ENCODE results near the gene ALDH1A3. TPM values are rescaled to one million over a fixed set of nuclear protein-coding genes. Genes with fewer than 3 reads are reported as not detected.

The ALDH1A3 gene
- total RNA-seq, 1 experiment from 2014 or later = 248 TPM

DNA sequence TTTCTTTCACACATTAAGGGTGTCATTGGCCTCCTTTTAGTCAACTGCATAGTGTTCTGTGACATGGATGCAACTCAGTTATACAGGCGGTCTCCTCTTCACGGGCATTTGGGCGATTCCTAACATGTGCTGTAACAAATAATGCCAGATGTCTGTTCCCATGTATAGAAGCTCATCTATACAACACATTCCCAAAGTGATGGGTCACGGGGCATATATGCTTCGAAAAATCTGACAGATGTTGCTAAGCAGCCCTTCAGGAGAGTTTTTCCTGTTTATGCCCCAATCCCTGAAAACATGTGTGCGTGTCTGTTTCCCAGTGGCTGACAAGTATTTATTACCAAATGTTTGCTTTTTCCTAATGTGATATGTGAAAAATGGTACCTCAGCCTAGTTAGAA lies 65.4 kb downstream of the ALDH1A3 start (continued):
- TF ChIP-seq, protein P1, sequence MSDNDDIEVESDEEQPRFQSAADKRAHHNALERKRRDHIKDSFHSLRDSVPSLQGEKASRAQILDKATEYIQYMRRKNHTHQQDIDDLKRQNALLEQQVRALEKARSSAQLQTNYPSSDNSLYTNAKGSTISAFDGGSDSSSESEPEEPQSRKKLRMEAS (IDR thresholded peaks at IDR 0.05) = no peak
- TF ChIP-seq TCF7L2 (IDR thresholded peaks at IDR 0.05; ENCODE audit: borderline replicate concordance, extremely low read depth, insufficient read depth, insufficient read length) = no peak
- no peak for TF ChIP-seq CTCF (IDR thresholded peaks at IDR 0.05 in 2 of 3, conservative IDR thresholded peaks at IDR 0.05 in 1 of 3; ENCODE audit: borderline replicate concordance in 1 of 3, insufficient read depth in 1 of 3, low read depth in 2 of 3, low read length in 2 of 3)

GRCh38 chr15:100947760-100948429 lies 68.3 kb downstream of the ALDH1A3 start:
- ChIA-PET POLR2A (no interaction called here), CTCF (no interaction called here), RAD21 (ENCODE audit: low non-redundant PET in 1 of 2, low total read pairs in 2 of 2, uncharacterized antibody in 2 of 2, unreplicated experiment in 2 of 2) (no interaction called here)
- Histone ChIP-seq H3K79me2 (ENCODE audit: insufficient read depth, low read length) (no peaks in the 10 kb centered on the region), H3K27me3 (ENCODE audit: insufficient read depth, low read length) (no peaks in the 10 kb centered on the region), H3K9ac (ENCODE audit: low read length) (no peak overlapping the region), H3K36me3 (ENCODE audit: control insufficient read depth in 1 of 2, insufficient read depth in 2 of 2, low read length in 2 of 2) (no peaks in the 10 kb centered on the region), H2AFZ (ENCODE audit: low read depth, low read length, poor library complexity, severe bottlenecking) (no peak overlapping the region), H3K4me1 (ENCODE audit: control insufficient read depth in 1 of 2, insufficient read depth in 2 of 2, low read length in 2 of 2) (no peaks in the 10 kb centered on the region), H3K27ac (ENCODE audit: low read depth, low read length) (no peak overlapping the region), H3K4me2 (ENCODE audit: low read length) (no peak overlapping the region), H3K9me3 (ENCODE audit: control insufficient read depth in 1 of 2, insufficient read depth in 1 of 2, low read depth in 1 of 2, low read length in 2 of 2) (no peaks in the 10 kb centered on the region), H3K9me2 (ENCODE audit: insufficient read depth) (no peaks in the 10 kb centered on the region), H4K20me1 (ENCODE audit: insufficient read depth) (no peaks in the 10 kb centered on the region), H3K4me3 (replicated peaks in 1 of 2; ENCODE audit: low read depth in 1 of 2, low read length in 2 of 2) (no peak overlapping the region)
- ATAC-seq = no peak
- BruUV-seq (replicated peaks) = no TSS peak
- intact Hi-C loops (cut with micrococcal nuclease) = no loop called here
- no peak for DNase-seq (ENCODE audit: low read depth, low spot score)
- TF ChIP-seq ZNF274 (IDR thresholded peaks at IDR 0.05; ENCODE audit: low read depth, low read length) = no peak
- TF ChIP-seq EZH2 (IDR thresholded peaks at IDR 0.05) = no peak
- TF ChIP-seq, protein P1 (IDR thresholded peaks at IDR 0.05) = no peak
- no peak for TF ChIP-seq CBX3 (IDR thresholded peaks at IDR 0.05; ENCODE audit: low read depth)
- no peak for TF ChIP-seq SRF (IDR thresholded peaks at IDR 0.05; ENCODE audit: low read depth)
- TF ChIP-seq SIN3A (IDR thresholded peaks at IDR 0.05; ENCODE audit: low read depth) = no peak
- TF ChIP-seq POLR2AphosphoS5 (IDR thresholded peaks at IDR 0.05; ENCODE audit: low read depth, low read length) = no peak
- no peak for TF ChIP-seq FOSL1 (IDR thresholded peaks at IDR 0.05; ENCODE audit: low read depth)
- TF ChIP-seq SP1 (IDR thresholded peaks at IDR 0.05; ENCODE audit: low read depth) = no peak
- TF ChIP-seq, protein P2, sequence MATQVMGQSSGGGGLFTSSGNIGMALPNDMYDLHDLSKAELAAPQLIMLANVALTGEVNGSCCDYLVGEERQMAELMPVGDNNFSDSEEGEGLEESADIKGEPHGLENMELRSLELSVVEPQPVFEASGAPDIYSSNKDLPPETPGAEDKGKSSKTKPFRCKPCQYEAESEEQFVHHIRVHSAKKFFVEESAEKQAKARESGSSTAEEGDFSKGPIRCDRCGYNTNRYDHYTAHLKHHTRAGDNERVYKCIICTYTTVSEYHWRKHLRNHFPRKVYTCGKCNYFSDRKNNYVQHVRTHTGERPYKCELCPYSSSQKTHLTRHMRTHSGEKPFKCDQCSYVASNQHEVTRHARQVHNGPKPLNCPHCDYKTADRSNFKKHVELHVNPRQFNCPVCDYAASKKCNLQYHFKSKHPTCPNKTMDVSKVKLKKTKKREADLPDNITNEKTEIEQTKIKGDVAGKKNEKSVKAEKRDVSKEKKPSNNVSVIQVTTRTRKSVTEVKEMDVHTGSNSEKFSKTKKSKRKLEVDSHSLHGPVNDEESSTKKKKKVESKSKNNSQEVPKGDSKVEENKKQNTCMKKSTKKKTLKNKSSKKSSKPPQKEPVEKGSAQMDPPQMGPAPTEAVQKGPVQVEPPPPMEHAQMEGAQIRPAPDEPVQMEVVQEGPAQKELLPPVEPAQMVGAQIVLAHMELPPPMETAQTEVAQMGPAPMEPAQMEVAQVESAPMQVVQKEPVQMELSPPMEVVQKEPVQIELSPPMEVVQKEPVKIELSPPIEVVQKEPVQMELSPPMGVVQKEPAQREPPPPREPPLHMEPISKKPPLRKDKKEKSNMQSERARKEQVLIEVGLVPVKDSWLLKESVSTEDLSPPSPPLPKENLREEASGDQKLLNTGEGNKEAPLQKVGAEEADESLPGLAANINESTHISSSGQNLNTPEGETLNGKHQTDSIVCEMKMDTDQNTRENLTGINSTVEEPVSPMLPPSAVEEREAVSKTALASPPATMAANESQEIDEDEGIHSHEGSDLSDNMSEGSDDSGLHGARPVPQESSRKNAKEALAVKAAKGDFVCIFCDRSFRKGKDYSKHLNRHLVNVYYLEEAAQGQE (IDR thresholded peaks at IDR 0.05; ENCODE audit: low read depth) = no peak
- TF ChIP-seq, protein P3, sequence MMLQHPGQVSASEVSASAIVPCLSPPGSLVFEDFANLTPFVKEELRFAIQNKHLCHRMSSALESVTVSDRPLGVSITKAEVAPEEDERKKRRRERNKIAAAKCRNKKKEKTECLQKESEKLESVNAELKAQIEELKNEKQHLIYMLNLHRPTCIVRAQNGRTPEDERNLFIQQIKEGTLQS (IDR thresholded peaks at IDR 0.05) = no peak
- TF ChIP-seq CEBPB (IDR thresholded peaks at IDR 0.05; ENCODE audit: low read depth) = no peak
- no peak for TF ChIP-seq CTCF (IDR thresholded peaks at IDR 0.05 in 2 of 3, conservative IDR thresholded peaks at IDR 0.05 in 1 of 3; ENCODE audit: borderline replicate concordance in 1 of 3, insufficient read depth in 1 of 3, low read depth in 2 of 3, low read length in 2 of 3)
- no peak for TF ChIP-seq TCF7L2 (IDR thresholded peaks at IDR 0.05; ENCODE audit: borderline replicate concordance, extremely low read depth, insufficient read depth, insufficient read length)
- no peak for TF ChIP-seq EZH2phosphoT487 (IDR thresholded peaks at IDR 0.05; ENCODE audit: borderline replicate concordance)

All from HCT116 (cell line).